Caco-2 (cell line): ENCODE data around the gene CASP10. TPM values are rescaled to one million over a fixed set of nuclear protein-coding genes. Genes with fewer than 3 reads are reported as not detected.

Source experiments
- Bru-seq: library from RNA; stranded (reverse); fragments of 400-500 nt; gene quantifications from one replicate; lab custom pipeline; 2021; lab: Mats Ljungman, UMichigan
- BruChase-seq, 2 experiments: library from RNA; stranded (reverse); fragments of 400-500 nt; gene quantifications; one replicate each; lab custom pipeline; 2021; lab: Mats Ljungman, UMichigan
- BruUV-seq: library from RNA; stranded (reverse); fragments of 400-500 nt; replicated peaks from 2 replicates; lab custom pipeline; 2021; lab: Mats Ljungman, UMichigan
- CTCF ChIA-PET: fragments of 300-600 bp; sonication (Branson Sonifier 250); formaldehyde crosslinking; loops from one replicate; lab custom pipeline; 2022; ENCODE audit warnings: antibody characterized with exemption; lab: Charles Lee
- POLR2A ChIA-PET: fragments of 300-600 bp; sonication (Branson Sonifier 250); formaldehyde crosslinking; loops from one replicate; lab custom pipeline; 2022; ENCODE audit warnings: antibody characterized with exemption; lab: Charles Lee
- DNase-seq, 2 experiments: peaks; one replicate each; pipeline versions ENCODE4 v3.0.0 to v3.0.0-alpha.2; 2020 to 2022
- H3K27me3 ChIP-seq: replicated peaks from 2 replicates; pipeline ENCODE4 v1.6.0; 2011; ENCODE audit warnings: low read length; ENCODE audit not compliant: control insufficient read depth, insufficient read depth
- H3K36me3 ChIP-seq: 2 replicates; pipeline ENCODE4 v1.5.1; 2011; ENCODE audit warnings: low read length; ENCODE audit not compliant: control insufficient read depth, insufficient read depth
- H3K4me1 ChIP-seq: fragments of 250-450 bp; sonication (Bioruptor Pico); 2 replicates; pipeline ENCODE4 v1.5.1; 2020; ENCODE audit warnings: mild to moderate bottlenecking
- H3K4me3 ChIP-seq: 2 replicates; pipeline ENCODE4 v1.5.1; 2011; ENCODE audit warnings: low read depth, mild to moderate bottlenecking, control low read depth, low read length
- H3K9me3 ChIP-seq: fragments of 250-450 bp; sonication (Bioruptor Pico); 2 replicates; pipeline ENCODE4 v1.5.1; 2020; ENCODE audit warnings: mild to moderate bottlenecking, moderate library complexity
- H3K27ac Mint-ChIP-seq: one replicate; pipeline ENCODE4 v1.8.0; 2022; ENCODE audit warnings: mixed read lengths; ENCODE audit not compliant: unreplicated experiment
- H3K27me3 Mint-ChIP-seq: one replicate; pipeline ENCODE4 v1.8.0; 2022; ENCODE audit warnings: mixed read lengths; ENCODE audit not compliant: insufficient read depth, unreplicated experiment
- H3K36me3 Mint-ChIP-seq: one replicate; pipeline ENCODE4 v1.8.0; 2022; ENCODE audit warnings: mild to moderate bottlenecking, mixed read lengths; ENCODE audit not compliant: insufficient read depth, unreplicated experiment
- H3K4me1 Mint-ChIP-seq: one replicate; pipeline ENCODE4 v1.8.0; 2022; ENCODE audit warnings: low read depth, mixed read lengths; ENCODE audit not compliant: unreplicated experiment
- H3K4me3 Mint-ChIP-seq: one replicate; pipeline ENCODE4 v1.8.0; 2022; ENCODE audit warnings: mild to moderate bottlenecking, moderate library complexity, mixed read lengths; ENCODE audit not compliant: unreplicated experiment
- H3K9me3 Mint-ChIP-seq: one replicate; pipeline ENCODE4 v1.8.0; 2022; ENCODE audit warnings: mixed read lengths; ENCODE audit not compliant: unreplicated experiment
- intact Hi-C: fragments of 100-400 bp; cut with micrococcal nuclease; formaldehyde crosslinking; loops from one replicate; pipeline ENCODE4 v1.10.0; 2022; ENCODE audit not compliant: unreplicated experiment
- long read RNA-seq: library from polyadenylated mRNA; stranded (forward); transcript quantifications from one replicate; pipeline ENCODE4 v2.0.0, GENCODE V29; 2022
- total RNA-seq: library from RNA; stranded (reverse); gene quantifications from 2 replicates; pipeline ENCODE4 v1.2.3, GENCODE V29; 2022
- TF ChIP-seq, protein P1 (sequence below), 2 experiments: fragments of 200-600 bp in 1 of 2; IDR thresholded peaks; 1 replicate in 1 of 2; 2 replicates in 1 of 2; pipeline versions ENCODE4 v1.5.1 to v1.8.0; 2011 to 2022; ENCODE audit warnings: antibody characterized with exemption in 1 of 2, control low read depth in 1 of 2, inconsistent platforms in 1 of 2, low read depth in 1 of 2, low read length in 1 of 2, mild to moderate bottlenecking in 1 of 2, moderate library complexity in 1 of 2; ENCODE audit not compliant: insufficient read depth in 1 of 2, severe bottlenecking in 1 of 2, unreplicated experiment in 1 of 2

CASP10 gene
- total RNA-seq: 5.8 and 5.9 TPM in 2 replicates
- Bru-seq, nascent RNA: percentile 52 among the genes with signal in this experiment
- percentile 56 among the genes with signal in this experiment for BruChase-seq, experiment 1, labeled RNA remaining after a 2-hour chase
- percentile 55 among the genes with signal in this experiment for BruChase-seq, experiment 2, labeled RNA remaining after a 6-hour chase
- long read RNA-seq, full-length matches to known transcripts: 5 of 6 reads
- long read RNA-seq, partial matches to known transcripts: 0 of 6 reads
- long read RNA-seq, other reads (novel, unspliced or antisense): 1 of 6 reads

DNA sequence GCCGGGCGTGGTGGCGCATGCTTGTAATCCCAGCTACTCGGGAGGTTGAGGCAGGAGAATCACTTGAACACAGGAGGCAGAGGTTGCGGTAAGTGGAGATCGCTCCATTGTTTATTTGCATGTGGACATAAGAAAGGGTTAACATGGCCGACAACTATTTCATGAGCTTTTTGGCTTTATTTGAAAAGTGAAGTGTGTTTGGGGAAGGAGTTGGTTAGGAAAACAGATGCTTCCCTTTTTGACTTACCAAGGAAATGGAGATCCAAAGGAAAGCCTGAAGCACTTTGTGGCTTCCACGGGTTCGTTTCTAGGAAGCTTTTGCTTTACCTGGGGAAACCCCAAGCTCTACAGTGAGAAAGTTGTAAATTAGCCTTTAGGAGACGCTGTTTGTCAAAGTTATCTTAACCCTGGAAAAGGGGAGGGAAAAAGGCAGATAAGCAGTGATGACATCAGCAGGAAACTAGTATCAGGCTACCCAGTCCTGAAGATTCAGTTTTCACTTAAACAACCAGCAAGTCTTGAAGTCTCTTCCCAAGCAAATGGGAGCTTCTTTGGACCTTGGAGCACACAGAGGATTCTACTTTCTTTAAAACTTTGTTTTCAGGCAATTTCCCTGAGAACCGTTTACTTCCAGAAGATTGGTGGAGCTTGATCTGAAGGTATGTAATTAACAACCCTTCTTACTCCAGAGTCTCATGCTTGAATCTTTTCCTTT lies at the start of gene CASP10:
Gene CASP10 (plus strand): TSS at position 492 of the 715 bp plus-strand sequence. CDS start 2,637 bp downstream, outside the sequence.
- Histone ChIP-seq H3K36me3 (no peaks in the 10 kb centered on the region; the same call in 1 of the 2 replicates), H3K4me1 (peaks cover 4% of the 10 kb centered on the region; the same call in 1 of the 2 replicates), H3K4me3 (peak within 1 kb of the TSS; percentile 55), H3K9me3 (peaks cover 10% of the 10 kb centered on the region), H3K27me3 (no peaks in the 10 kb centered on the region)
- no peaks in the 10 kb centered on the region for H3K36me3 Mint-ChIP-seq
- POLR2A ChIA-PET: interaction anchor here (0.5 to 1.6 kb wide), 6 partner anchors 11 to 293 kb away, joined by 3 to 13 read pairs (median 5); partner anchors contain the start of genes NIF3L1 and PPIL3
- peaks cover 13% of the 10 kb centered on the region for H3K4me1 Mint-ChIP-seq
- CTCF ChIA-PET: interaction anchor here (0.6 to 2.8 kb wide), 14 partner anchors 9 to 658 kb away, joined by 3 to 76 read pairs (median 4); partner anchors contain the start of genes NIF3L1, STRADB and TRAK2
- intact Hi-C loops: loop anchor here (1.0 to 2.0 kb wide), 3 partner anchors 49 to 182 kb away; no protein-coding TSS in a partner anchor
- no TSS peak for BruUV-seq
- no peaks in the 10 kb centered on the region for H3K27me3 Mint-ChIP-seq
- H3K9me3 Mint-ChIP-seq: no peaks in the 10 kb centered on the region
- H3K4me3 Mint-ChIP-seq: peak within 1 kb of the TSS; percentile 81
- DNase-seq: peak; percentile 49 to 75
- TF ChIP-seq, protein P1, sequence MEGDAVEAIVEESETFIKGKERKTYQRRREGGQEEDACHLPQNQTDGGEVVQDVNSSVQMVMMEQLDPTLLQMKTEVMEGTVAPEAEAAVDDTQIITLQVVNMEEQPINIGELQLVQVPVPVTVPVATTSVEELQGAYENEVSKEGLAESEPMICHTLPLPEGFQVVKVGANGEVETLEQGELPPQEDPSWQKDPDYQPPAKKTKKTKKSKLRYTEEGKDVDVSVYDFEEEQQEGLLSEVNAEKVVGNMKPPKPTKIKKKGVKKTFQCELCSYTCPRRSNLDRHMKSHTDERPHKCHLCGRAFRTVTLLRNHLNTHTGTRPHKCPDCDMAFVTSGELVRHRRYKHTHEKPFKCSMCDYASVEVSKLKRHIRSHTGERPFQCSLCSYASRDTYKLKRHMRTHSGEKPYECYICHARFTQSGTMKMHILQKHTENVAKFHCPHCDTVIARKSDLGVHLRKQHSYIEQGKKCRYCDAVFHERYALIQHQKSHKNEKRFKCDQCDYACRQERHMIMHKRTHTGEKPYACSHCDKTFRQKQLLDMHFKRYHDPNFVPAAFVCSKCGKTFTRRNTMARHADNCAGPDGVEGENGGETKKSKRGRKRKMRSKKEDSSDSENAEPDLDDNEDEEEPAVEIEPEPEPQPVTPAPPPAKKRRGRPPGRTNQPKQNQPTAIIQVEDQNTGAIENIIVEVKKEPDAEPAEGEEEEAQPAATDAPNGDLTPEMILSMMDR (IDR thresholded peaks at IDR 0.05; ENCODE audit: insufficient read depth in 1 of 2, low read depth in 1 of 2, low read length in 1 of 2, severe bottlenecking in 1 of 2, unreplicated experiment in 1 of 2): peak in 1 of 2 experiments; percentile 72
- peak within 1 kb of the TSS; percentile 92 for H3K27ac Mint-ChIP-seq

- Histone ChIP-seq H3K4me1 (peaks cover 24% of the 10 kb centered on the region), H3K27me3 (no peaks in the 10 kb centered on the region), H3K36me3 (peaks cover 7% of the 10 kb centered on the region), H3K9me3 (no peaks in the 10 kb centered on the region), H3K4me3 (no peak overlapping the region)
- Mint-ChIP-seq H3K27me3 (no peaks in the 10 kb centered on the region), H3K9me3 (no peaks in the 10 kb centered on the region), H3K36me3 (peaks cover 59% of the 10 kb centered on the region), H3K4me3 (no peak overlapping the region), H3K27ac (no peak overlapping the region), H3K4me1 (peaks cover 10% of the 10 kb centered on the region)
- intact Hi-C loops: no loop called here
- BruUV-seq: no TSS peak
- ChIA-PET POLR2A (no interaction called here), CTCF (no interaction called here)
- no peak for DNase-seq
- TF ChIP-seq, protein P1 (IDR thresholded peaks at IDR 0.05; ENCODE audit: insufficient read depth in 1 of 2, low read depth in 1 of 2, low read length in 1 of 2, severe bottlenecking in 1 of 2, unreplicated experiment in 1 of 2): no peak
Observed at GRCh38 chr2:201135386-201135785, 47.6 kb upstream of the CASP10 start.

DNA sequence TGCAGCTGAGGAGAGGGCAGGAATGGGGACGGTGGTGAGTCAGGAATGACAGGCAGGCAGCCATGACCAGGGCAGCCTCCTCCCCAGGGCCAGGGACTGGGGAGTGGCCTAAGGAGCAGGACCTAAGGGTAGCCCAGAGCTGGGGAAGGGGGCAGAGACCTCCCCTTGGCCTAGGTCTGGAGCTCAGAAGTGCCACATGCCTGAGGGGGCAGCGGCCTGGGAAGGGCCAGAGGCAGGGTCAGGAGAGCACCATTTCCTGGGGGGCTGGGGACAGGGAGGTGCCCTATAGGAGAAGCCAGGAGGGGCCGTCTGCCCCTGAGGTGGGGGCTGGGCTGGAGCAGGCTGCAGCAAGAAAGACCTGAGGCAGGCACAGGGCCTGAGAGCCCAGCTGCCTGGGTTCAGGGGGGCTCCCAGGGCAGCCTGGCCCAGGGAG lies 46.0 kb upstream of the CASP10 start:
- peaks cover 5% of the 10 kb centered on the region for H3K36me3 ChIP-seq
- no peak for DNase-seq
- BruUV-seq: no TSS peak
- no peaks in the 10 kb centered on the region for H3K27me3 Mint-ChIP-seq
- no peaks in the 10 kb centered on the region for H3K9me3 Mint-ChIP-seq
- H3K4me3 Mint-ChIP-seq: no peak overlapping the region
- intact Hi-C loops: no loop called here
- H3K4me3 ChIP-seq: no peak overlapping the region
- peaks cover 12% of the 10 kb centered on the region for H3K4me1 ChIP-seq
- peaks cover 63% of the 10 kb centered on the region for H3K36me3 Mint-ChIP-seq
- H3K4me1 Mint-ChIP-seq: peaks cover 10% of the 10 kb centered on the region
- CTCF ChIA-PET: no interaction called here
- POLR2A ChIA-PET: no interaction called here
- TF ChIP-seq, protein P1 (IDR thresholded peaks at IDR 0.05; ENCODE audit: insufficient read depth in 1 of 2, low read depth in 1 of 2, low read length in 1 of 2, severe bottlenecking in 1 of 2, unreplicated experiment in 1 of 2): no peak
- H3K27ac Mint-ChIP-seq: peak overlapping the region; percentile 12
- no peaks in the 10 kb centered on the region for H3K9me3 ChIP-seq
- no peaks in the 10 kb centered on the region for H3K27me3 ChIP-seq
